ENCODE measurements around the gene TRIM27.
"Not testable (repeated sequence)": the region's sequence is repeated elsewhere in the genome, so short reads cannot be mapped to it uniquely, and the experiment has no call there.

The TRIM27 gene

DNA sequence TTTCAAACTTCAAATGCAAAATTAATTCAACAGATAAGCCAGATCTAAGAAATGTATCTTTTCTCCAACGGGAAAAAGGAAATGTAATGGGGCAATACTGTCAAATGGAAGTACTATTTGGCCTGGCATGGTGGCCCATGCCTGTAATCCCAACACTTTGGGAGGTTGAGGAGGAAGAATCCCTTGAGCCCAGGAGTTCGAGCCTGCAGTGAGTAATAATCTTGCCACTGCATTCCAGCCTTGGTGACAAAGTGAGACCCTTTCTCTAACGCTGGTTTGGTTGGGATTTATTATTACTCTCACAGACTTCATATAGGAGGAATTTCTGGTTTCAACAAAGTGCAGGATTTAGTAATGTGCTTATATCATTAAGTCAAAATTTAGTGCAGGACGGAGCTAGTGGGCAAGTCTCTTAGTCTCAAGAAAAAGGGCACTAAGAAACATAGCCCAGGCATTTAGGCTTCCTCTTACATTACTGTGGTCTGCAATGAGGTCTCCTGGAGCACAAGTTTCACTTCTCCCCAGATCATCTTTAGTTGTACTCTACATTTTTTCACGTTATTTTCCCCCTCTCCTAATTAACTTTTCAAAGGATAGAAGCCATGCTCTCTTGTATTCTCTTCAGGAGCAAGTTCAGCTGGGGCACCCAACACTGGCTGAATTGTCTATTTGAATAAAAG lies 23.1 kb downstream of the TRIM27 start:
- DNase-seq, result no peak

DNA sequence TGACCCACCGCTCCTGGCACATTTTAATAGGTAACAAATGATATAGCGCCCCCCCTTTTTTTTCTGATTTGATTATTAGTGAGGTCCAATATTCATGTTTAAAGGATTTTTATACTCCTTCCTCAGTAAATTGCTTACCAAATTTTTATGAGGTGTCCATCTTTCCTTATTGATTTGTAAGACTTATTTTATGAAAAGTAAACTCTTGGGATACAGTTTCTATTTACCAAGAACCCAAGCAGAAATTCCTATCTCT lies 25.1 kb downstream of the TRIM27 start:
- no peak for DNase-seq

DNA sequence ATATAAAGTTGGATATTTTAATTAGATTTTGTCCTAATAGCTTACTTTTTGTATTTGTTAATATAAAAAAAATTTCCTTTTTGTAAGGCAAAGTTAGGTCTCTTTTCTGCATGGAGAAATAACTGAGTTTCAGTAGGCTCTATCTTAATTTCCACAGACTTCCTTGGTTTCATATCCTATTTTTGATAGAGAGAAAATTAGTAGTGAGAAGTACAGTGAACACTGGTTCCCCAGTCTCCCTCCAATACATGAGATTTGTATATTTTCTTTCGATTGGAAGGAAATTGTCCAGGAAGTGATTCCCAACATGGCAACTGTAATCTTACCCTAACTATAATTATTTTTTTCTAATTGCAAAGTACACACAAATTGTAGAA lies 26.4 kb downstream of the TRIM27 start:
- no peak for DNase-seq

DNA sequence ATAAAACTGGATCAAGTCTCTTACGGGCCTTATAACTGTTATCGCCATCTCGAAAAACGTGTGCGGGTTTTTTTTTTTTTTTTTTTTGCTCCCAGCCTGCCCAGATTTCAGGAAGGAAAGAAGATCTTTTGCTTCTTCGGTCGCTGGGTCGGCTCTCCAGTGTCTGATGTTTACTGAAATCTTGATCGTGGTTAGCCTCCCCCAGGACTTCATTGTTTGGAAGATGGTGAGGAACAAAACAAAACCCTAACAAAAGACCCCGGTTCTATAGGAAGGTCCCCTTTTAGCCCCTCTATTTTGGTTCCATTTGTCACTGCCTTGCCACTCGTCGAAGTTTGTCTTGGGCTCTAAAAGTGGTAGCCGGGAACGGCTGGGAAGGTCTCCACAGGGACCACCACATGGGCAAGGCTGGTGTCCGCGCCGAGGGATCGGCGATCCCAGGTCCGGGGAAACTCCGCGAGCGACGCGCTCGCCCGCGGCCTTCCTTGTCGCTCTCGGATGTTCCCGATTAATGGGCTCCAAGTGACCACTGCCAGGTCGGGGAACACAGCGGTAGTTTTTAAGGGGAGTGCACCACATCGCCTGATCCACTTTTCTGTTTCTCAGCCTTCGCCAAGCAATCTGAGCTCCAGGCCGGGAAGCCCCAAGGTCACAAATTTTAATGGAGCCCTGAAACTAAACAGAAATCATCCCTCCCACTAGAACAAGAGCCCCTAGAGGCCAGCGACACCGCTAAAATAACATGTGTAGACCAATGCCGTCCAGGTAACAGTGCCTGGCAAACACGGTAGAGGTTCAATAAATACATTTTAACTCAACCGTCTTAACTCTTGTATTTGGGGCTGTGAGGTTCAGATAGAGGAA lies 27.0 kb downstream of the TRIM27 start:
- DNase-seq, result peak in 48 of 56 donors; percentile 4 to 74 (median 42)

DNA sequence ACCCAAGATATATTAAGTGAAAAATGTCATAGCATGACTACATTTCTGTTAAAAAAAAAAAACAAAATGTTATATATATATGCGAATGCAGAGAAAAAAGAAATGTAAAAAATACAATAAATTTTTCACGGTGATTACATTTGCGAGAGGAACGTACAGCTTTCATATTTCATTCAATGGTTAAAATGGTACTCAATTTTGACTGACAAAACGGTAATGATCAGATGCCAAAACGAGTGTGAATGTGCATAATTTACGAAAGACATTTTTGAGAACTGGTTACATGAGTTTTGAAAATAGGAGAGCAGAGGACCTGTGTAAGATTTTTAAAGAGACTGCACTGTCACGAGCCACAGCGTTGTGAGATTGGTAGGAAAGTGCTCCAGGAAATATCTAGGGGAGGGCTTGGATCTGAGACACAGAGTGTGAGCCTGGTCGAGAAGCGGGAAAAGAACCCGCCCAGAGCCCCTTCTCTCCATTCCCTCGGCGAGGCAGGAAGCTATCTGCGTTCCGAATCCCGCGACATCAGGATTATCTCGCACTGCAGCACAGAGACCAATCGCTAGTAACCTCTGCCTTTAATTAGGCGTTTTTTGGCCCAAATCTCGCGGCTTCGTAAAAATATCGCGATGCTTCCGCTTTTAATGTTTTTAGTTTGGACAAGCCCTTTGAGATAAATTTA lies 28.5 kb downstream of the TRIM27 start:
- peak; percentile 30 to 91 (median 78) for DNase-seq

DNA sequence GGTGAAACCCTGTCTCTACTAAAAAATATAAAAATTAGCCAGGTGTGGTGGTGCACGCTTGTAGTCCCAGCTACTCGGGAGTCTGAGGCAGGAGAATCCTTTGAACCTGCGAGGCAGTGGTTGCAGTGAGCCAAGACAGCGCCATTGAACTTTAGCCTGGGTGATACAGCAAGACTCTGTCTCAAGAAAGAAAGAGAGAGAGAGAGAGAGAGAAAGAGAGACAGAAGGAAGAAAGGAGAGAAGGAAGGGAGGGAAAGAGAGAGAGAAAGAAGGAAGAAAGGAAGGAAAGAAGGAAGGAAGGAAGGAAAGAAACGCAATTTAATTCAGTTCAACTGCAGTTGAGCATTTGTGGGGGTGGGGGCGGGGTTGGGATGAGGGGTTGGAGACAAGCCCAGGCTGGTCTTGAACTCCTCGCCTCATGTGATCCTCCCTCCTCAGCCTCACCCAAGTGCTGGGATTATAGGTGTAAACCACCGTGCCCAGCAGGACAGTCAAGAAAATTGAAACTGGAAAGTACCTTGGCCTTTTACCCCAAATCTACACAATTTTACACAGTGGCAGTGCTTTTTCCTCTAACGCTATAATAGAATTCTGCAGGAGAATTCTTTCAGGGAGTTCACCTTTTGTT lies 30.5 kb downstream of the TRIM27 start:
- DNase-seq, result no peak

DNA sequence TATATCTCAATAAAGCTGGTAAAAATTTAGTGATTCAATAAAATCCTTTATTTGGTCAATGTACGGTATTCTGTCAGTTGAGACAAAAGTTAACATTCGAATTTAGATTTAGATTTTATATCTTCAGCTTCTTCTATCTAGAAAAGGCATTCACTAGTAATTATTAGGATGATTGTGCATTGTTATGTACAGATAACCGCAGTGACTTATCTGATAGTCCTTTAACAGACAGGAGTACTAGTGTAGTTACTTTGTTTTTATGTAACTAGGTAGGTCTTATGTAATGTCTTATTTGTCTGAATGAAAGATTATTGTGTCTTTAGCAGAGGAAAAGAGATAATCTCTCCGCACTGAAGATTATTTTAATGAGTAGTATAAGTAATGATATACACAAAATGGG lies 31.3 kb downstream of the TRIM27 start:
- DNase-seq, result no peak

DNA sequence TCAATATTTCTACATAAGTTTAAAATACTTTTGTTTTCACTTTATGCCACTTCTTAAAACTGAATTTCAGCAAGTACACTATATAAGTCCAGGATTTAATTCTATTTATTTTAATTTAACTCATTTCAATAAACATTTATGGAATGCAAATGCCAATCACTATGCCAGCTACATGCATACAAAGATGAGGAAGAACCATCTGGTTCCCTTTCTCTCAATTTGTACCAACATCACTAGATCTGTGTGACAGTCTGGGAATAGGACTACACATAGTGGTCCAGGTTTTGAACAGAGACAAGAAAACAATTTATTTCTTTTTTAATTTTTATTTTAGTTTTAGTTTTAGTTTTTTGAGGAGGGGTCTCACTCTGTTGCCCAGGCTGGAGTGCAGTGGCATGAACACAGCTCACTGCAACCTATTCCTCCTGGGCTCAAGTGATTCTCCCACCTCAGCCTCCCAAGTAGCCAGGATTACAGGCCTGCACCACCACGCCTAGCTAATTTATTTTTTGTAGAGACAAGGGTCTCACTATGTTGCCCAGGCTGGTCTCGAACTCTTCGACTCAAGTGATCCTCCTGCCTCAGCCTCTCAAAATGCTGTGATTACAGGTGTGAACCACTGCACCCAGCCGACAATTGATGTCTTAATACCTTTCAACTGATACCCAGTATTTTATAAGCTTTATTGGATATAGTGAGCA lies 35.8 kb downstream of the TRIM27 start:
- no peak for DNase-seq

DNA sequence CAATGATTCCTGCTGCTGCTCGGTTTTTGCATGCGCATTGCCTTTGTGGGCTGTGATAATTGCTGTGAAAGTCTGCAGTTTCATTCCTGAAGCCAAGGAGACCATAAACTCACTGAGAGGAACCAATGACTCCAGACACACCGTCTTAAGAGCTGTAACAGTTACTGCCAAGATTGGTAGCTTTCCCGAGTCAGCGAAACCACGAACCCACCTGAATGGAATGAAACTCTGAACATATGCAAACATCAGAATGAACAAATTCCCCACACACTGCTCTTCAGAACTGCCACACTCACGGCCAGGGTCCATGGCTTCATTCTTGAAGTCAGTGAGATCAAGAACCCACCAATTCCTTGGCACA lies 37.7 kb downstream of the TRIM27 start:
- no peak for DNase-seq

DNA sequence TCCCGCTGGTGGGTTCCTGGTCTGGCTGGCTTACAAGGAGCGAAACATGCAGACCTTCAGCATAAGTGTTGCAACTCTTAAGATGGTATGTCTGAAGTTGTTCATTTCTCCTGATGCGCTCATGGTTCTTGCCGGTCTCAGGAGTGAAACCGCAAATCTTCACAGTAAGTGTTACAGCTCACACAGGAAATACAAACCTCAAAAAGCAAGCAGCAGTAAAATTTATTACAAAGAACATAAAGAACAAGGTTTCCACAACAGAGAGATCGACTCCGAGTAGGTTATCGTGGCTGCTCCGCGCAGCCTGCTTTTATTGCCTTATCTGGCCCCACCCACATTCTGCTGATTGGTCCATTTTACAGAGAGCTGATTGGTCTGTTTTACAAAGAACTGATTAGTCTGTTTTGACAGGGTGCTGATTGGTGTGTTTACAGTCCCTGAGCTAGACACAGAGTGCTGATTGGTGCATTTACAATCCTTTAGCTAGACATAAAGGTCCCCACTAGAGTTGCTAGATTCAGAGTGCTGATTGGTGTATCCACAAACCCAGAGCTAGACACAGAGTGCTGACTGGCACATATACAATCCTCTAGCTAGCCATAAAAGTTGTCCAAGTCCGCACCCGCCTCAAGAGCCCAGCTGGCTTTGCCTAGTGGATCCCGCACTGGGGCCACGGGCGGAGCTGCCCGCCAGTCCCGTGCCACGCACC lies 39.2 kb downstream of the TRIM27 start:
- DNase-seq, result no peak

DNA sequence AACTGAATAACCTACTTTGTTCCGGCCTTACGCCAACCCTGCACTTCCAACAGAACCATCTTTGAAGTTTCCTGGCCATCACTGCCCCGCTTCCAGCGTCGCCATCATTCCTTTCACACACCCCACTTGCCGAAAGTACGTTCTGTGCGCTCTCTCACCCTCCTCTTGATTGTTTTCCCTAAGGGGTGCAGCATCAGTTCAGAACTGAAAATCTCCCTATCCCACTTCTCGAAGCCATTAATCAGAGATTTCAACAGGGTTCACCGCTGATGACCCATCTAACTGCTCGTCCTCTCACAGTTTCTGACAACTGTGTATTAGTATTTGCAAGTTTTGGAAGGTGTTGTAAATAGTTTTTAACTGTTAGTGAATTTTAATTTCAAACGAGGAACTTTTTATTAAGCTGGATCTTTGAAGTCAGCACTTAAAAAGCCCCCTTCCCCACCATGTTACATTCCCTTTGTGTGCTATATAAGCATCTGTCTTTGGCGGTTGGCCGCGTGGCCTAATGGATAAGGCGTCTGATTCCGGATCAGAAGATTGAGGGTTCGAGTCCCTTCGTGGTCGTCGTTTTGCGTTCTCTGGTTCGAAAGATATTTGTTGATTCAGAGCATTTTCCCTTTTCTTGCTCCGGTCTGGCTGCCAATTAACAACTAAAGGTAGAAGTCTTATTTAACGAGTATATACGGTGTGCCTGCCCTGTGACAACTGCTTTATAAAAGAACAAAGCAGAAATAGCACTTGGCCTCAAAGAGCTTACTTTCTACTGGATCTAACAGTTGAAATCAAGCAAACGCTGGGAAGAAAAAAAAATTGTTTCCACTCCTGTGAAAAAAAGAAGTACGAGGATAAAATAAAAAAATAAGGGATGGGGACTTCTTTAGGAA lies 42.6 kb downstream of the TRIM27 start:
- peak in 52 of 56 donors; percentile 12 to 84 (median 54) for DNase-seq

DNA sequence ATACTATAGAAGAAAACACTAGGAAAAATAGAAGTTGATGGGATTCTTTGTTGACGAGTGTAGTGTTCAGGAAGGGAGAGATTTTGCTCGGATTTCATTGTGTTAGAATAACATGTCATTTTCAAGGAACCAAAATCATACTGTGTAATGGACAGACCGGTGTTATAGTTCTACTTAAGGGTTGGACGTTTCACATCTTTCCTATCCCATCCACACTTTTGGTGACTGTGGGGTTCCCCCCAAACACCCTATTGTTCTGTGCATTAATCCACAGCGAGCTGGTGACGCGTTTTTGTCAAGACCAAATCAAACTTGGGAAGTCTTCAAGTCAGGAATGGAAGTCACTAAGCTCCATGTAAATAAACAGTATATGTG lies 43.3 kb downstream of the TRIM27 start:
- no peak for DNase-seq

DNA sequence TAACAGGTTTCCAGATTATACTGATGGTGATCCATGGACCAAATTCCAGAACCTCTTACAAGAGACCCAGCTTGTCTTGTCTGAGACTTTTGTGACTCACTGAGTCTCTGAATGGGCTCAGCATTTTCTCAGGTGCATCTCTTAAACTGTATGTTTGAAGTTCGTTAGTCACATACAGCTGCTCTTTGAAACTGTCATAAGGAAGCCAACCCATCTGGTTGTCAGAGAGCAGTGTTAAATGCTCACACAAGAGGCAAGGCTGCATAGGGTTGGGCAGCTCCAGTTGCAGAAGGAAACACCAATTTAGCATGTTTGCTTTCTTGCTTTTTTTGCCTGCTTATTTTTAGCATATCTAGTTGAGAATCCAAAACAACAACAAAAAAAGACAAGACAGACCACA lies 47.1 kb downstream of the TRIM27 start:
- no peak for DNase-seq

DNA sequence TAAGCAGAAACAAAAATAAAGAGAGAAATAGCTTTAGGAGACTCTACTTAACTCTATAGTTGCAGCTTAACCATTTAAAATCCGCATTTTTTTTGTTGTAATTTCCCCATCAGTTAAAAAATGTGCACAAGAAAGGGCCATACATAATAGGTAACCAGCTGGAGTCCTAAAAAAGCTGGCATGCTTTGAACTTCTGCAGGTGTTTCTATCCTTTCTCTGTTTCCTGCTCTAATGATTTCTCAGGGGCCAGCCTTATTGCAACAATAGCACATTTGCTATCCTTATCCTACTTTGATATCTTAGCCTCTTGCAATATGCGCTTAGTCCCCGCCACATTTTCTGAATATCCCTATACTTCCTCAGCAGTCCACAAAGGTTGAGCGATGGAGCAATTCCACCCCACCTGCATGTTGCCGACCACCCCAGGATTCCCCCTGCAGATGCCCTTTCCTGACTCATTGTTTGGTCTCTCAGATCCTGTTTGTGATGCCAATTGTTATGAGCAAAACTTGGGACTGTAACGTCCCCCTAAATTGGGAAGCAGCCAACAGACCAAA lies 48.5 kb downstream of the TRIM27 start:
- no peak for DNase-seq

DNA sequence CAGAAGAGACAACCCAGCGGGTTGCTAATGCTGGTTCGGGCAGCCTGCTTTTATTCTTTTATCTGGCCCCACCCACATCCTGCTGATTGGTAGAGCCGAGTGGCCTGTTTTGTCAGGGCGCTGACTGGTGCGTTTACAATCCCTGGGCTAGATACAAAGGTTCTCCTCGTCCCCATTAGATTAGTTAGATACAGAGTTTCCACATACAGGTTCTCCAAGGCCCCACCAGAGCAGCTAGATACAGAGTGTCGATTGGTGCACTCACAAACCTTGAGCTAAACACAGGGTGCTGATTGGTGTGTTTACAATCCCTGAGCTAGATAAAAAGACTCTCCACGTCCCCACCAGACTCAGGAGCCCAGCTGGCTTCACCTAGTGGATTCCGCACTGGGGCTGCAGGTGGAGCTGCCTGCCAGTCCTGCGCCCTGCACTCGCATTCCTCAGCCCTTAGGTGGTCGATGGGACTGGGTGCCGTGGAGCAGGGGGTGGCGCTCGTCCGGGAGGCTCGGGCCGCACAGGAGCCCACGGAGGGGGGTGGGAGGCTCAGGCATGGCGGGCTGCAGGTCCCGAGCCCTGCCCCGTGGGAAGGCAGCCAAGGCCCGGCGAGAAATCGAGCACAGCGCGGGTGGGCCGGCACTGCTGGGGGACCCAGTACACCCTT lies 51.5 kb downstream of the TRIM27 start:
- not testable (repeated sequence) for DNase-seq

DNA sequence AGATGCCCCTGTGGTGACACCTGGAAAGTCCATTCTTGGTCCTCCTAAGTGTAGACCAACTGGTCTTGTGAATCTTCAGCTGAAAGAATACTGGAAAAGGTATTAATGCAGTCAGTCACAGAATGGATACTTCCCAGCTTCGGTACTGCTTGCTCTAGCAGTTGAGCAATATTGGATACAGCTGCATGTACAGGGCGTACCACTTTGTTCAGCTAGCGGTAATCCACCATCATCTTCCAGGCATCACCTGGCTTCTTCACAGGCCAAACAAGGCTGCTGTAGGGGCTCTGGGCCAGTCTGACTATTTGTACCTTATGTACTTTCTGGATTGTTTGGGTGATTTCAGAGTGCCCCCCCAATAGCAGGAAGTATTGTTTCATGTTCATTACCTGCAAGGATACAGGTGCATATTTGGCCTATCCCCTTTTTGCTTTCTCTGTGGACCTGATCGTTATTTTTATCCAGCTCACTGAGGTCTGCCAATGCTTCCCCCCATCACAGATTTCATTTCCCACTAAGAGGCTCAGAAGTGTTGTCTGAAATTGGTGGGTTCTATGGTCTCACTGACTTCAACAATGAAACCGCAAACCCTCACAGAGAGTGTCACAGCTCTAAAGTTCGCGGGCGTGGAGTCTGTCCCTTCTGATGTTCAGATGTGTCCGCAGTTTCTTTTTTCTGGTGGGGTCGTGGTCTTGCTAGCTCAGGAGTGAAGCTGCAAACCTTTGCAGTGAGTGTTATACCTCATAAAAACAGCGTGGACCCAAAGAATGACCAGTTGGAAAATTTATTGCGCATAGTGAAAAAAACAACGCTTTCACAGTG lies 52.2 kb downstream of the TRIM27 start:
- DNase-seq, result no peak

DNA sequence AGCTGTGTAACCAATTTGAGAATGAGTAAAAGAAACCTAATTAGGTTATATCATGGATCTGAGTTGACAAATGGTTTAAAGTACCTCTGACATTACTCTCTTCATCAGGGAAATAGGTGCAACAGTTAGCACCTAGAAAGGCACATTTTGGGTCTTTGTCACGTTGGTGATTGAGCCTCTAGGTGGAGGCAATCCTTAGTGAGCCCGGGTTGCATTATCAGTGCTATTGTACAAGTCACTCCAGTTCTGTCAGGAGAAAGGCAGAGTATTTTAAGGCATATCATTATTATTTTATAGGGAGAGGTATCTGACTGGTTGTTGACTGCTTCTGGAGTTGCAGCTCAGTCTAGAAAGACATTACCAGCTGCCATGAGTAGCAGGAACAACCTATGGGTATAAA lies 54.9 kb downstream of the TRIM27 start:
- DNase-seq, result no peak

DNA sequence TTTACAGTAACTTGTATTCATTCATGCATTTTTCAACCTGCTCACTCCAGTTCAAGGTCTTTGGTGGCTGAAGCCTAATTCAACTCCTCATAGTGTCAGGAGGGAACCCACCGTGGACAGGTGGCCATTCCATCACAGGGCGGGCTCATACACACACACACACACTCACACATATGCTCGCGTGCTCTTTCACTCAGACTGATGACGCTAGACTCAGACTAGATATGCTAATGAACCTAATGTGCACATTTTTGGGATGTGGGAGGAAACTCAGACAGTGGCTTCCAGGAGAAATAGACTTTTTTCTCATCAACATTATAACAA lies 56.7 kb downstream of the TRIM27 start:
- DNase-seq, result peak in 8 of 56 donors; percentile 2 to 58 (median 23)
